NOMO-1 treated with dmso at 0.1 percent for 144 hours (cell line): ENCODE results near the gene KCTD6.

Experiments used
- DNase-seq: peaks from one replicate; lab custom pipeline; 2025; ENCODE audit not compliant: unreplicated experiment; lab: John Stamatoyannopoulos, UW

The KCTD6 gene

DNA sequence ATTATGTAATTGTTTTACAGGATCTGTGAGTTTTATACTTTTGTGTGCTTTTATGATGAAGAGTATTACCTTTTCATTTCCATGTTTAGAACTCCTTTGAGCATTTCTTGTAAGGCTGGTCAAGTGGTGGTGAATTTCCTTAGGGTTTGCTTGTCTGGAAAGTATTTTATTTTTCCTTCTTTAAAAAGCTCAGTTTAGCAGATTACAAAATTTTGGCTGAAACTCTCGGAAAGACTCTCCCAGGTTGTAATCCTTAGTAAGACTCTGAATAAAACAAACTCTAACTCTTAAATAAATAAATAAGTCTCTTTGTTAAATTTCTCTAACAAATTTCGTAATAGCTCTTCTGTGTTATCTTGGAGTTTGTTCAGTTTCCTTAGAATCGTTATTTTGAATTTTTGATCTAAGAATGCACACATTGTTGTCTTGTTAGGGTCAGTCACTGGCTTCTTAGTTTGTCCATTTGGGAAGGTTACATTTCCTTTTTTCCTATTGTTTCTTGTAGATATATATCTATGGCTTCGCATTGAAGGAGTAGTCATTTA lies 59.8 kb downstream of the KCTD6 start:
- no peak for DNase-seq
